Gastroesophageal sphincter (tissue), 4 donors: ENCODE measurements around the gene AQR. TPM values are rescaled to one million over a fixed set of nuclear protein-coding genes. Genes with fewer than 3 reads are reported as not detected.
"Not testable (repeated sequence)": the region's sequence is repeated elsewhere in the genome, so short reads cannot be mapped to it uniquely, and the experiment has no call there.

Experiments used
- ATAC-seq: fragments of 150-250 bp; one replicate; pipeline ENCODE4 v1.9.1; 2016; ENCODE audit warnings: mild to moderate bottlenecking, moderate library complexity
- H3K27ac ChIP-seq, 4 donors: fragments of 200-600 bp; sonication (generic) in 3 of 4; 1 replicate in 3 of 4; 2 replicates in 1 of 4; pipeline ENCODE4 v1.5.1; 2016 to 2019
- H3K27me3 ChIP-seq: fragments of 200-600 bp; sonication (generic); one replicate; pipeline ENCODE4 v1.5.1; 2019
- H3K36me3 ChIP-seq, 2 donors: fragments of 200-600 bp; sonication (generic); one replicate each; pipeline ENCODE4 v1.5.1; 2019; ENCODE audit warnings: control low read depth in 1 of 2
- H3K4me1 ChIP-seq, 3 donors: fragments of 200-600 bp; sonication (generic); 1 replicate in 2 of 3; 2 replicates in 1 of 3; pipeline ENCODE4 v1.5.1; 2016 to 2019; ENCODE audit warnings: control low read depth in 2 of 3
- H3K4me3 ChIP-seq, 2 donors: fragments of 200-600 bp; sonication (generic); one replicate each; pipeline ENCODE4 v1.5.1; 2019; ENCODE audit warnings: mild to moderate bottlenecking in 1 of 2, moderate library complexity in 1 of 2
- H3K9me3 ChIP-seq, 3 donors: fragments of 200-600 bp; sonication (generic); one replicate each; pipeline ENCODE4 v1.5.1; 2017 to 2019; ENCODE audit warnings: control low read depth in 2 of 3
- EP300 ChIP-seq: sonication (generic); formaldehyde crosslinking; IDR thresholded peaks from one replicate; pipeline ENCODE4 v1.6.1; 2017; ENCODE audit warnings: antibody characterized with exemption, mild to moderate bottlenecking
- POLR2A ChIP-seq, 2 donors: fragments of 450-650 bp; IDR thresholded peaks; one replicate each; pipeline ENCODE4 v1.6.1; 2017; ENCODE audit warnings: antibody characterized with exemption in 2 of 2, mild to moderate bottlenecking in 2 of 2, moderate library complexity in 1 of 2
- POLR2AphosphoS5 ChIP-seq: sonication (generic); formaldehyde crosslinking; IDR thresholded peaks from one replicate; pipeline ENCODE4 v1.6.1; 2017; ENCODE audit warnings: antibody characterized with exemption
- WGBS, 2 donors: methylation state at CpG; one replicate each; pipeline ENCODE4 v1.1.5; 2018; ENCODE audit warnings: low coverage in 1 of 2; 5-methylcytosine and 5-hydroxymethylcytosine counted together
- total RNA-seq, 4 donors: library from RNA; depleted of rRNA; stranded (reverse); fragments of >200 nt; gene quantifications; one replicate each; pipeline ENCODE4 v1.1.0, GENCODE V29; 2016
- TF ChIP-seq, protein P1 (sequence below), 4 experiments: fragments of 200-600 bp in 2 of 4; fragments of 450-650 bp in 2 of 4; sonication (generic) in 1 of 4; IDR thresholded peaks; one replicate each; pipeline ENCODE4 v1.5.1; 2017 to 2019; ENCODE audit warnings: antibody characterized with exemption in 4 of 4, mild to moderate bottlenecking in 2 of 4, moderate library complexity in 2 of 4

The AQR gene
- total RNA-seq, 4 donors from 2014 or later: 16.4 to 26.9 (median 24.7) TPM

DNA sequence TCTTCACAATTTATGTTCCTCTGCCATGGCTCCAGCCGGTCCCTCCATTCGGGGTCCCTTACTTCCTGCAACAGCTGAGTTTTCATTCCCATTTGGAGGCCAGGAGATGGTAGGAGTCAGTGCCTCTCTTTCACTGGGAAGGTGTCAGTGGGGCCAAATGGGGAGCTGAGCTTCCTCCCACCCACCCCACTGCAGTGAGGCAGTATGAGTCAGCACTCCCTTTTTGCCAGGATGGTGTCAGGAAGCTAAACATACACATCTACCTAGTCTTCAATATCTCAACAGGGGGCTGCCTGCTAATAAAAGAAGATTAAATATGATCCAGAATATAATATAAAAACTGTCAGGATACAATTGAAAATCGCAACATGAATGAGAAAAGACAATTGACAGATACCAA, 161.5 kb downstream of the AQR start:
- 81% methylated on average over 3 of the region's 3 CpGs; no CpG with 5 or more reads in 1 of the 2 donors for WGBS, 2 donors
- no peak for ATAC-seq
- Histone ChIP-seq H3K9me3 (no peaks in the 10 kb centered on the region), H3K27ac (no peak overlapping the region), H3K36me3 (no peaks in the 10 kb centered on the region), H3K4me1 (no peaks in the 10 kb centered on the region), H3K4me3 (no peak overlapping the region), H3K27me3 (no peaks in the 10 kb centered on the region)
- TF ChIP-seq, protein P1, sequence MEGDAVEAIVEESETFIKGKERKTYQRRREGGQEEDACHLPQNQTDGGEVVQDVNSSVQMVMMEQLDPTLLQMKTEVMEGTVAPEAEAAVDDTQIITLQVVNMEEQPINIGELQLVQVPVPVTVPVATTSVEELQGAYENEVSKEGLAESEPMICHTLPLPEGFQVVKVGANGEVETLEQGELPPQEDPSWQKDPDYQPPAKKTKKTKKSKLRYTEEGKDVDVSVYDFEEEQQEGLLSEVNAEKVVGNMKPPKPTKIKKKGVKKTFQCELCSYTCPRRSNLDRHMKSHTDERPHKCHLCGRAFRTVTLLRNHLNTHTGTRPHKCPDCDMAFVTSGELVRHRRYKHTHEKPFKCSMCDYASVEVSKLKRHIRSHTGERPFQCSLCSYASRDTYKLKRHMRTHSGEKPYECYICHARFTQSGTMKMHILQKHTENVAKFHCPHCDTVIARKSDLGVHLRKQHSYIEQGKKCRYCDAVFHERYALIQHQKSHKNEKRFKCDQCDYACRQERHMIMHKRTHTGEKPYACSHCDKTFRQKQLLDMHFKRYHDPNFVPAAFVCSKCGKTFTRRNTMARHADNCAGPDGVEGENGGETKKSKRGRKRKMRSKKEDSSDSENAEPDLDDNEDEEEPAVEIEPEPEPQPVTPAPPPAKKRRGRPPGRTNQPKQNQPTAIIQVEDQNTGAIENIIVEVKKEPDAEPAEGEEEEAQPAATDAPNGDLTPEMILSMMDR (IDR thresholded peaks at IDR 0.05): no peak
- TF ChIP-seq POLR2AphosphoS5 (no peak), POLR2A (IDR thresholded peaks at IDR 0.05) (no peak), EP300 (no peak)

DNA sequence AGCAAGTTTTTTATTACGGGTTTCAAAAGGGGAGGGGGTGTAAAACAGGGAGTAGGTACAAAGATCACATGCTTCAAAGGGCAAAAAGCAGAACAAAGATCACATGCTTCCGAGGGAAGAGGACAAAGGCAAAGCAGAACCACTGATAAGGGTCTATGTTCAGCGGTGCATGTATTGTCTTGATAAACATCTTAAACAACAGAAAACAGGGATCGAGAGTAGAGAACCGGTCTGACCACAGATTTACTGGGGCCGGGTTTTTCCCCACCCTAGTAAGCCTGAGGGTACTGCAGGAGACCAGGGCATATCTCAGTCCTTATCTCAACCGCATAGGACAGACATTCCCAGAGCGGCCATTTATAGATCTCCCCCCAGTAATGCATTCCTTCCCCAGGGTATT, 162.3 kb downstream of the AQR start:
- H3K36me3 ChIP-seq, ATAC-seq, H3K9me3 ChIP-seq, H3K27me3 ChIP-seq, H3K4me1 ChIP-seq, H3K4me3 ChIP-seq, H3K27ac ChIP-seq: not testable (repeated sequence)
- WGBS, 2 donors: 88 to 89% methylated on average over 8 of the region's 8 CpGs

DNA sequence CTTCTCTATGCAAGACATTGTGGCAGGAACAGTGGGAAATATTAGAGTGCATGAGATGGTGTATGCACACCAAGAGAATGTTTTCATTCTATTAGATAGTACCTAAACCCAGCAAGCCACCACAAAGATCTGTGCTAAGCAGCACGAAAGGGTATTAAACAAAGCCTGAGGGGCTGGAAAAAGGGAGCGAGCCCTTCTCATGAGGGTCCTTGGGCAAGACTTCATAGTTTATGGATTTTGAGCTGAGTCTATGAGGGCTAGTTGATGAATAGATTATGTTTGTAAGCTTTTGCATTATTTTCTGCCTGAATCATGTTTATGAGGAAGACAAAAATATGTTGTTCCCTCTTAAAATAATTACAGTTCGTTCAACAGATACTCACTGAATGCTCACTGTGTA, 164.8 kb downstream of the AQR start:
- Histone ChIP-seq H3K4me1 (no peaks in the 10 kb centered on the region), H3K4me3 (no peak overlapping the region), H3K27me3 (no peaks in the 10 kb centered on the region), H3K36me3 (no peaks in the 10 kb centered on the region), H3K9me3 (no peaks in the 10 kb centered on the region), H3K27ac (no peak overlapping the region)
- no peak for ATAC-seq
- 75 to 76% methylated on average over 2 to 3 of the region's 3 CpGs for WGBS, 2 donors
- TF ChIP-seq EP300 (no peak), POLR2AphosphoS5 (no peak), POLR2A (IDR thresholded peaks at IDR 0.05) (no peak)
- TF ChIP-seq, protein P1 (IDR thresholded peaks at IDR 0.05): no peak

DNA sequence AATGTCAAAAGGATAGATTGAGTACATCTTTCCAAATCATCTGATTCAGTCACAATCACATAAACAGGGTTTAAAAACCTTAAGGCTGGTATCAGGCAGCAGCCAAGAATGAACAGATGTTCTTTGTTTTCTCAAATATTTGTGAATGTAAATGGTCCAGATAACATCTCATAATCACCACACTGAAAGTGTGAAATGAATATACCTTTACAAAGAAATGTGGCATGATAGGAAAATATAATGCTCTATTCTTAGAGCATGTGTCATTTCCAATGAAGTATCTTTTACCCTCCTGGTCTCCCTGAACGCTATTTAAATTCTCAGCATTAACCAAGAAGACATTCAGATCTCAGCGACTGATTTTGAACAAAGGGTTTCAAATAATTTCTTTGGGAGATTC, 165.4 kb downstream of the AQR start:
- H3K4me3 ChIP-seq: no peak overlapping the region
- H3K27me3 ChIP-seq: no peaks in the 10 kb centered on the region
- no peak overlapping the region for H3K27ac ChIP-seq
- no peaks in the 10 kb centered on the region for H3K9me3 ChIP-seq
- TF ChIP-seq POLR2A (IDR thresholded peaks at IDR 0.05) (no peak), EP300 (no peak), POLR2AphosphoS5 (no peak)
- TF ChIP-seq, protein P1 (IDR thresholded peaks at IDR 0.05): no peak
- no peaks in the 10 kb centered on the region for H3K36me3 ChIP-seq
- H3K4me1 ChIP-seq: peaks cover 0 to 6% (median 3%) of the 10 kb centered on the region in 3 donors
- 58 to 82% methylated on average over 2 of the region's 2 CpGs for WGBS, 2 donors
- no peak for ATAC-seq

DNA sequence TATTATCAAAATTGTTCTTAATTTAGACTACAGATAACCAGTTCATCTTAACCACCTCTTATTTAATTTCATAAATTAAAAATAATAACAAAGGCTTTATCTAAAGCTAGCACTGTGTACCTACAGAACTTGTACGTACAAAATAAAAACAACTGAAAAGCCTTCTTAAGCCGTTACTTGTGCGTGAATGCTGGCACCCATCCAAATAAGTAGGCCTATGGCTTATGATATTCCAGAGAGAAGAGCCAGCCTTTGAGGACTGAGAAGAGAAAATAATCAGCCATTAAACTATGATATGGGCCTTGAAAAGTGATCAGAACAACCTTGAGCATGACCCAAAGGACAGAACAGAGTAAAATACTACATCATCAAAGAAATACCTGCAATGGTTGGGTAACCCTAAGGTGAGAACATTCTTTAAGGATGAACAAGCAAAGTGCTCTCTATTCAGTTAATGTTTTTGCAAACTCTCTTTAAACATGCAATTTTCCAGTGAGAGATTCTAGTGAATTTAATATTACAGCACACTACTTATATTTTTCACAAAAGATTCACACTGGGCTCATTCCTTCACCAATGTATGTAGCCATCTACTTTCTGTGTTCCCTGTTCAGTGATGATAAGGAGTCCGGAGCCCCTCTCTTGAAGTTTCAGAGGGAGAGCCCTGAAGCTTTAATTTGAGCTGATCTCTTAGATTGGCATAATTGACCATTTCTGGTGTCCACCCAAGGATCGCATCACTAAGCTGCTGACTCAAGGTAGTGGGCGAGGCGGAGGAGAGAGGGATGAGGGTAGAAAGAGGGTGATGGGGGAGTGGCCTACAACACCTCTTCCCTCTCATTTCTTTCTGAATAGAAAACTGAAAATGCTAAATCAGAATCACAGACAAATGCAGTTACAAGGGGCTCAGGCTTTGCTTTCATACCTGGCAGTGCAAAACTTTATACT, 166.5 kb downstream of the AQR start:
- Histone ChIP-seq H3K36me3 (no peaks in the 10 kb centered on the region), H3K4me1 (peaks cover 0 to 10% (median 3%) of the 10 kb centered on the region in 3 donors), H3K4me3 (no peak overlapping the region), H3K9me3 (no peaks in the 10 kb centered on the region), H3K27ac (no peak overlapping the region), H3K27me3 (no peaks in the 10 kb centered on the region)
- no peak for TF ChIP-seq EP300
- ATAC-seq: no peak
- WGBS, 2 donors: 81 to 82% methylated on average over 3 to 6 of the region's 7 CpGs

DNA sequence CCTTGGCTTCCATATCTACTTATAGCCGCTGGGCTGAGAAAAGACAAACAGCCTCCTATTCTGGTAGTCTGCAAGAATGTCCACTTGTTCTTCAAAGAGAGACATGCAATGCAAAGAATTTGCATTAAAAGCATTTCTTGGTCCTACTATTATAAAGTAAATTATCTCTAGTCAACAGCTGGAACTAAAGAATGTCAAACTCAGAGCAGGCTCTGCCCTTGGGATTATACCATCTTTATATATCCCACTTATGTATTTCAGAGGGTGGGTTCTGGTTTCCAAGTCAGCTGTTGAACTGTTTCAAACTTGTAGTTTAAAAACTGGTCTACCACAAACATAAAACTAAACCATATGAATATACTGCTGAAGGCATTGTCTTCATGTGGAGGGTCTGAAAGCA, 167.2 kb downstream of the AQR start:
- Histone ChIP-seq H3K4me1 (peaks cover 0 to 10% (median 3%) of the 10 kb centered on the region in 3 donors), H3K36me3 (no peaks in the 10 kb centered on the region), H3K27me3 (no peaks in the 10 kb centered on the region), H3K4me3 (no peak overlapping the region), H3K9me3 (no peaks in the 10 kb centered on the region), H3K27ac (no peak overlapping the region)
- TF ChIP-seq, protein P1 (IDR thresholded peaks at IDR 0.05): no peak
- 80 to 90% methylated on average over 1 of the region's 1 CpG for WGBS, 2 donors
- no peak for ATAC-seq
